HS-5 (cell line): Measurements from ENCODE around the gene NOS1AP.
"Not testable (repeated sequence)": the region's sequence is repeated elsewhere in the genome, so short reads cannot be mapped to it uniquely, and the experiment has no call there.

Experiments used
- DNase-seq: peaks from one replicate; pipeline ENCODE4 v3.0.0-alpha.2; 2012; ENCODE audit warnings: low read depth

The NOS1AP gene

GRCh38 chr1:162336621-162337285 lies 267.3 kb downstream of the NOS1AP start:
- DNase-seq, result no peak

- DNase-seq, result no peak
Observed at GRCh38 chr1:162342452-162342983, 273.0 kb downstream of the NOS1AP start.

- DNase-seq, result no peak
Observed at GRCh38 chr1:162343470-162343869, 274.0 kb downstream of the NOS1AP start.

GRCh38 chr1:162347281-162347680 lies 277.8 kb downstream of the NOS1AP start:
- no peak for DNase-seq

- DNase-seq, result peak; percentile 67
Observed at GRCh38 chr1:162349635-162350330, 280.3 kb downstream of the NOS1AP start.

- DNase-seq, result no peak
Observed at GRCh38 chr1:162351246-162351842, 281.9 kb downstream of the NOS1AP start.

- DNase-seq, result not testable (repeated sequence)
Observed at GRCh38 chr1:162351874-162352273, 282.4 kb downstream of the NOS1AP start.

- DNase-seq, result no peak
Observed at GRCh38 chr1:162353078-162353477, 283.6 kb downstream of the NOS1AP start.

- no peak for DNase-seq
Observed at GRCh38 chr1:162353702-162354101, 284.2 kb downstream of the NOS1AP start.

GRCh38 chr1:162357681-162358266 lies 288.3 kb downstream of the NOS1AP start:
- no peak for DNase-seq

- DNase-seq, result no peak
Observed at GRCh38 chr1:162358928-162359327, 289.4 kb downstream of the NOS1AP start.

- DNase-seq, result no peak
Observed at GRCh38 chr1:162359523-162360236, 290.2 kb downstream of the NOS1AP start.

GRCh38 chr1:162360237-162360873 lies 290.9 kb downstream of the NOS1AP start:
- no peak for DNase-seq

- no peak for DNase-seq
Observed at GRCh38 chr1:162360874-162361260, 291.4 kb downstream of the NOS1AP start.

GRCh38 chr1:162361349-162361748 lies 291.9 kb downstream of the NOS1AP start:
- DNase-seq, result no peak

GRCh38 chr1:162363823-162364222 lies 294.3 kb downstream of the NOS1AP start:
- DNase-seq, result no peak

- DNase-seq, result no peak
Observed at GRCh38 chr1:162364498-162364897, 295.0 kb downstream of the NOS1AP start.

- no peak for DNase-seq
Observed at GRCh38 chr1:162365284-162366020, 296.0 kb downstream of the NOS1AP start.

- no peak for DNase-seq
Observed at GRCh38 chr1:162366149-162366548, 296.7 kb downstream of the NOS1AP start.

- DNase-seq, result no peak
Observed at GRCh38 chr1:162366671-162367070, 297.2 kb downstream of the NOS1AP start.

GRCh38 chr1:162367073-162367472 lies 297.6 kb downstream of the NOS1AP start:
- no peak for DNase-seq
